HepG2 (cell line): ENCODE data around the gene ARL15. TPM values are rescaled to one million over a fixed set of nuclear protein-coding genes. Genes with fewer than 3 reads are reported as not detected.
A peak's percentile ranks its signal among the peaks of the same experiment; 100 is the strongest.

Source experiments
- EP300 ChIP-seq, 3 experiments: sonication (generic) in 1 of 3; formaldehyde crosslinking in 1 of 3; IDR thresholded peaks; 2 replicates each; pipeline versions ENCODE4 v1.5.1 to v1.6.1; 2011 to 2020; ENCODE audit warnings: low read depth in 2 of 3, low read length in 2 of 3, borderline replicate concordance in 1 of 3, improper control_type of control experiment in 1 of 3, mild to moderate bottlenecking in 1 of 3, missing genetic modification reagents in 1 of 3, moderate library complexity in 1 of 3
- ERF ChIP-seq: IDR thresholded peaks from 2 replicates; pipeline ENCODE4 v1.6.1; 2018; ENCODE audit warnings: missing biosample characterization, missing genetic modification reagents
- FOXO1 ChIP-seq: sonication (generic); formaldehyde crosslinking; IDR thresholded peaks from 2 replicates; pipeline ENCODE4 v1.4.0; 2020; ENCODE audit warnings: missing genetic modification reagents
- FOXP1 ChIP-seq, 2 experiments: fragments of 450-650 bp in 1 of 2; IDR thresholded peaks; 2 replicates each; pipeline ENCODE4 v1.6.1; 2017 to 2018; ENCODE audit warnings: antibody characterized with exemption in 1 of 2
- HDAC1 ChIP-seq: sonication (generic); formaldehyde crosslinking; IDR thresholded peaks from 2 replicates; pipeline ENCODE4 v1.5.1; 2020; ENCODE audit warnings: mild to moderate bottlenecking, missing genetic modification reagents
- HHEX ChIP-seq: IDR thresholded peaks from 2 replicates; pipeline ENCODE4 v1.6.1; 2016; ENCODE audit warnings: control low read depth
- HIVEP1 ChIP-seq: sonication (generic); formaldehyde crosslinking; IDR thresholded peaks from 2 replicates; pipeline ENCODE4 v1.4.0; 2020; ENCODE audit warnings: mild to moderate bottlenecking, missing genetic modification reagents
- HOXA3 ChIP-seq: sonication (generic); formaldehyde crosslinking; IDR thresholded peaks from 2 replicates; pipeline ENCODE4 v1.5.0; 2020; ENCODE audit warnings: missing genetic modification reagents
- RBAK ChIP-seq: sonication (generic); formaldehyde crosslinking; IDR thresholded peaks from 2 replicates; pipeline ENCODE4 v1.5.1; 2020; ENCODE audit warnings: mild to moderate bottlenecking, missing genetic modification reagents
- RBM39 ChIP-seq: fragments of 200-400 bp; formaldehyde crosslinking; IDR thresholded peaks from one replicate; pipeline ENCODE4 v1.6.1; 2018; ENCODE audit warnings: antibody characterized with exemption, mild to moderate bottlenecking, low read depth, low read length; ENCODE audit not compliant: poor library complexity, severe bottlenecking
- RFXAP ChIP-seq: sonication (generic); formaldehyde crosslinking; IDR thresholded peaks from 2 replicates; pipeline ENCODE4 v1.4.0; 2020; ENCODE audit warnings: missing genetic modification reagents, borderline replicate concordance
- RXRB ChIP-seq: IDR thresholded peaks from 2 replicates; pipeline ENCODE4 v1.6.1; 2016; ENCODE audit warnings: borderline replicate concordance, missing genetic modification reagents, missing compliant biosample characterization
- U2AF1 ChIP-seq: fragments of 200-400 bp; formaldehyde crosslinking; optimal IDR thresholded peaks from 2 replicates; pipeline ENCODE3; 2017; ENCODE audit warnings: mild to moderate bottlenecking, low read depth, low read length
- ZNF329 ChIP-seq: sonication (generic); formaldehyde crosslinking; IDR thresholded peaks from 2 replicates; pipeline ENCODE4 v1.9.0; 2021; ENCODE audit warnings: low read depth, mild to moderate bottlenecking, missing genetic modification reagents
- polyA plus RNA-seq, 8 experiments: library from polyadenylated mRNA; depleted of rRNA in 3 of 8; stranded (reverse) in 7 of 8; unstranded in 1 of 8; fragments of >200 nt; fragmentation: Illumina TruSeq in 4 of 8; extraction: Trizol in 4 of 8; gene quantifications; 2 replicates each; pipeline versions ENCODE4 v1.2.1 to v1.2.3, GENCODE V29; 2011 to 2016; ENCODE audit warnings: low read depth in 4 of 8, missing spikeins in 1 of 8, mixed read lengths in 1 of 8; ENCODE audit not compliant: insufficient read depth in 1 of 8
- total RNA-seq, 5 experiments: library from RNA; depleted of rRNA; stranded (reverse); fragments of >200 nt; fragmentation: Illumina TruSeq; extraction: Trizol; gene quantifications; 2 replicates each; pipeline ENCODE4 v1.2.3, GENCODE V29; 2016; ENCODE audit warnings: low read depth in 1 of 5
- TF ChIP-seq, protein P1 (sequence below): sonication (generic); formaldehyde crosslinking; IDR thresholded peaks from 2 replicates; pipeline ENCODE4 v1.5.0; 2020; ENCODE audit warnings: mild to moderate bottlenecking, missing genetic modification reagents, borderline replicate concordance
- TF ChIP-seq, protein P2 (sequence below): IDR thresholded peaks from 2 replicates; pipeline ENCODE4 v1.6.1; 2016; ENCODE audit warnings: low read depth, borderline replicate concordance
- TF ChIP-seq, protein P3 (sequence below): sonication (generic); formaldehyde crosslinking; IDR thresholded peaks from 2 replicates; pipeline ENCODE4 v1.5.1; 2020; ENCODE audit warnings: mild to moderate bottlenecking, missing genetic modification reagents, moderate library complexity
- TF ChIP-seq, protein P4 (sequence below): sonication (generic); formaldehyde crosslinking; IDR thresholded peaks from 2 replicates; pipeline ENCODE4 v1.8.0; 2022; ENCODE audit warnings: missing genetic modification reagents, mild to moderate bottlenecking, inconsistent platforms, borderline replicate concordance

Gene ARL15
- total and polyA plus RNA-seq, 2 of the 13 experiments (the other 11 are each of a cell fraction or from before 2014, with no cell fraction given) = 2.5 to 7.7 TPM

DNA sequence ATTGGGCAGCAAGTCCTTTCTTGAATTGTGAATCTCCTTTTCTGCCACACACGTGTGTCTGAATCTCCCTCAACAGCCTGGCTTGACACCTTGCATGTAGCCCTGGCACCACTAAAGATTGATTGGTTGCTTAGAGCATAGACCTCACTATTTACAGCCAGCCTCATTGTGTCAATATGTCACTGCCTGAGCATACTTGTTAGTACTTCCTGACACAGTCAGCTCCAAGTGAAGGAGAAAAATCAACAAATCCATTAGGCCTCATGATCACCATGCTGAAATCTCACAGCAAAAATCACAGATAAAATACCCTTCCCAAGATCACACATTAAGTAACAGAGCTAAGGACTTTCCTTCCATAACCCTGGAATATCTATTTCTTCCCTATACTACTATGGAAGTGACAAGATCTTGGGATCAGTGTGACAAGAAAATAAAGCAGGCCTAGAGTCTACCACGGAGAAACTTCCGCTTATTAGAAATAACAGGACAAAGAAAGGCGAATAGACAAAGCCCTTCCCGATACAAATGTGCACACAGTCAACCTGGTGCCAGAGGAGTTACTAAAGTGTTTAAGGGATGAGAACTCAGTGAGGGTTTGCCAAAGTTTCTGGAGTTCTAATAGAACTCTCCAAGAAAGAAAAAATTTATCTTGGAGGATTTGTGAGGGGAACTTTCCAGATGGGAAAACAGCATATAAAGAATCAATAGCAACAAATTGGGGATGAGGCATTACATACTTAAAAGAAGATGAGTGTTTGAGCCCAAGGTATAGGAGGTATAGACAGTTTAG is 5.6 kb upstream of the ARL15 start (continued):
- TF ChIP-seq, protein P1, sequence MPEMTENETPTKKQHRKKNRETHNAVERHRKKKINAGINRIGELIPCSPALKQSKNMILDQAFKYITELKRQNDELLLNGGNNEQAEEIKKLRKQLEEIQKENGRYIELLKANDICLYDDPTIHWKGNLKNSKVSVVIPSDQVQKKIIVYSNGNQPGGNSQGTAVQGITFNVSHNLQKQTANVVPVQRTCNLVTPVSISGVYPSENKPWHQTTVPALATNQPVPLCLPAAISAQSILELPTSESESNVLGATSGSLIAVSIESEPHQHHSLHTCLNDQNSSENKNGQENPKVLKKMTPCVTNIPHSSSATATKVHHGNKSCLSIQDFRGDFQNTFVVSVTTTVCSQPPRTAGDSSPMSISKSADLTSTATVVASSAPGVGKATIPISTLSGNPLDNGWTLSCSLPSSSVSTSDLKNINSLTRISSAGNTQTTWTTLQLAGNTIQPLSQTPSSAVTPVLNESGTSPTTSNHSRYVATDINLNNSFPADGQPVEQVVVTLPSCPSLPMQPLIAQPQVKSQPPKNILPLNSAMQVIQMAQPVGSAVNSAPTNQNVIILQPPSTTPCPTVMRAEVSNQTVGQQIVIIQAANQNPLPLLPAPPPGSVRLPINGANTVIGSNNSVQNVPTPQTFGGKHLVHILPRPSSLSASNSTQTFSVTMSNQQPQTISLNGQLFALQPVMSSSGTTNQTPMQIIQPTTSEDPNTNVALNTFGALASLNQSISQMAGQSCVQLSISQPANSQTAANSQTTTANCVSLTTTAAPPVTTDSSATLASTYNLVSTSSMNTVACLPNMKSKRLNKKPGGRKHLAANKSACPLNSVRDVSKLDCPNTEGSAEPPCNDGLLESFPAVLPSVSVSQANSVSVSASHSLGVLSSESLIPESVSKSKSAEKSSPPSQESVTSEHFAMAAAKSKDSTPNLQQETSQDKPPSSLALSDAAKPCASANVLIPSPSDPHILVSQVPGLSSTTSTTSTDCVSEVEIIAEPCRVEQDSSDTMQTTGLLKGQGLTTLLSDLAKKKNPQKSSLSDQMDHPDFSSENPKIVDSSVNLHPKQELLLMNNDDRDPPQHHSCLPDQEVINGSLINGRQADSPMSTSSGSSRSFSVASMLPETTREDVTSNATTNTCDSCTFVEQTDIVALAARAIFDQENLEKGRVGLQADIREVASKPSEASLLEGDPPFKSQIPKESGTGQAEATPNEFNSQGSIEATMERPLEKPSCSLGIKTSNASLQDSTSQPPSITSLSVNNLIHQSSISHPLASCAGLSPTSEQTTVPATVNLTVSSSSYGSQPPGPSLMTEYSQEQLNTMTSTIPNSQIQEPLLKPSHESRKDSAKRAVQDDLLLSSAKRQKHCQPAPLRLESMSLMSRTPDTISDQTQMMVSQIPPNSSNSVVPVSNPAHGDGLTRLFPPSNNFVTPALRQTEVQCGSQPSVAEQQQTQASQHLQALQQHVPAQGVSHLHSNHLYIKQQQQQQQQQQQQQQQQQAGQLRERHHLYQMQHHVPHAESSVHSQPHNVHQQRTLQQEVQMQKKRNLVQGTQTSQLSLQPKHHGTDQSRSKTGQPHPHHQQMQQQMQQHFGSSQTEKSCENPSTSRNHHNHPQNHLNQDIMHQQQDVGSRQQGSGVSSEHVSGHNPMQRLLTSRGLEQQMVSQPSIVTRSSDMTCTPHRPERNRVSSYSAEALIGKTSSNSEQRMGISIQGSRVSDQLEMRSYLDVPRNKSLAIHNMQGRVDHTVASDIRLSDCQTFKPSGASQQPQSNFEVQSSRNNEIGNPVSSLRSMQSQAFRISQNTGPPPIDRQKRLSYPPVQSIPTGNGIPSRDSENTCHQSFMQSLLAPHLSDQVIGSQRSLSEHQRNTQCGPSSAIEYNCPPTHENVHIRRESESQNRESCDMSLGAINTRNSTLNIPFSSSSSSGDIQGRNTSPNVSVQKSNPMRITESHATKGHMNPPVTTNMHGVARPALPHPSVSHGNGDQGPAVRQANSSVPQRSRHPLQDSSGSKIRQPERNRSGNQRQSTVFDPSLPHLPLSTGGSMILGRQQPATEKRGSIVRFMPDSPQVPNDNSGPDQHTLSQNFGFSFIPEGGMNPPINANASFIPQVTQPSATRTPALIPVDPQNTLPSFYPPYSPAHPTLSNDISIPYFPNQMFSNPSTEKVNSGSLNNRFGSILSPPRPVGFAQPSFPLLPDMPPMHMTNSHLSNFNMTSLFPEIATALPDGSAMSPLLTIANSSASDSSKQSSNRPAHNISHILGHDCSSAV (CRISPR knock-in tag) = no peak
- TF ChIP-seq EP300 (IDR thresholded peaks at IDR 0.05; ENCODE audit: low read depth in 2 of 2, low read length in 2 of 2) (peak in 1 of 2 experiments; percentile 12; a peak in 1 of 4 replicates), EP300 (CRISPR knock-in tag; IDR thresholded peaks at IDR 0.05; ENCODE audit: borderline replicate concordance) (no peak), HIVEP1 (CRISPR knock-in tag) (no peak), HHEX (CRISPR knock-in tag) (peak; percentile 77; the same call in 1 of the 2 replicates), ZNF329 (CRISPR knock-in tag) (no peak), HDAC1 (CRISPR knock-in tag) (peak; percentile 42; the same call in 1 of the 2 replicates), RFXAP (no peak), FOXO1 (CRISPR knock-in tag) (no peak; the same call in 1 of the 2 replicates), RBM39 (no peak), HOXA3 (CRISPR knock-in tag) (no peak), FOXP1 (IDR thresholded peaks at IDR 0.05) (no peak), FOXP1 (CRISPR knock-in tag; IDR thresholded peaks at IDR 0.05) (0 out of 2 replicates have a peak, but pooled peaks have one; percentile 31), ERF (no peak), RXRB (CRISPR knock-in tag) (no peak), U2AF1 (no peak), RBAK (CRISPR knock-in tag) (no peak)
- TF ChIP-seq, protein P2, sequence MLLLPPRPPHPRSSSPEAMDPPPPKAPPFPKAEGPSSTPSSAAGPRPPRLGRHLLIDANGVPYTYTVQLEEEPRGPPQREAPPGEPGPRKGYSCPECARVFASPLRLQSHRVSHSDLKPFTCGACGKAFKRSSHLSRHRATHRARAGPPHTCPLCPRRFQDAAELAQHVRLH = no peak
- TF ChIP-seq, protein P3, sequence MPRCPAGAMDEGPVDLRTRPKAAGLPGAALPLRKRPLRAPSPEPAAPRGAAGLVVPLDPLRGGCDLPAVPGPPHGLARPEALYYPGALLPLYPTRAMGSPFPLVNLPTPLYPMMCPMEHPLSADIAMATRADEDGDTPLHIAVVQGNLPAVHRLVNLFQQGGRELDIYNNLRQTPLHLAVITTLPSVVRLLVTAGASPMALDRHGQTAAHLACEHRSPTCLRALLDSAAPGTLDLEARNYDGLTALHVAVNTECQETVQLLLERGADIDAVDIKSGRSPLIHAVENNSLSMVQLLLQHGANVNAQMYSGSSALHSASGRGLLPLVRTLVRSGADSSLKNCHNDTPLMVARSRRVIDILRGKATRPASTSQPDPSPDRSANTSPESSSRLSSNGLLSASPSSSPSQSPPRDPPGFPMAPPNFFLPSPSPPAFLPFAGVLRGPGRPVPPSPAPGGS = no peak
- TF ChIP-seq, protein P4, sequence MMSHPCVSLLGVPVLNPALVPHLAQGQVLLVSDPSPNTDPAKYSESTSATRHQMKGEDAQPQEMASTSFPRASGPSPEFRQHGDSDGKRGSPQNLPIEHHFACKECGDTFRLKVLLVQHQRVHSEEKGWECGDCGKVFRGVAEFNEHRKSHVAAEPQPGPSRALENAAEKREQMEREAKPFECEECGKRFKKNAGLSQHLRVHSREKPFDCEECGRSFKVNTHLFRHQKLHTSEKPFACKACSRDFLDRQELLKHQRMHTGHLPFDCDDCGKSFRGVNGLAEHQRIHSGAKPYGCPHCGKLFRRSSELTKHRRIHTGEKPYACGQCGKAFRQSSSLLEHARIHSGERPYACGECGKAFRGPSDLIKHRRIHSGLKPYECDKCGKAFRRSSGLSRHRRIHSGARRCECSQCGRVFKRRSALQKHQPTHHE (CRISPR knock-in tag) = no peak
